Lung microvascular endothelial cell (primary cell): ENCODE results near the gene SH3PXD2B. TPM values are rescaled to one million over a fixed set of nuclear protein-coding genes. Genes with fewer than 3 reads are reported as not detected.
"Not testable (repeated sequence)": the region's sequence is repeated elsewhere in the genome, so short reads cannot be mapped to it uniquely, and the experiment has no call there.

Experiments used
- DNase-seq, 2 donors: peaks; one replicate each; pipeline versions ENCODE4 v3.0.0 to v3.0.0-alpha.2; 2010; ENCODE audit warnings: low read depth in 2 of 2
- total RNA-seq: library from RNA; depleted of rRNA; stranded (reverse); fragments of >200 nt; gene quantifications from 2 replicates; pipeline ENCODE4 v1.2.1, GENCODE V29; 2014

SH3PXD2B gene
- total RNA-seq, 1 donor from 2014 or later, result 13.5 TPM

DNA sequence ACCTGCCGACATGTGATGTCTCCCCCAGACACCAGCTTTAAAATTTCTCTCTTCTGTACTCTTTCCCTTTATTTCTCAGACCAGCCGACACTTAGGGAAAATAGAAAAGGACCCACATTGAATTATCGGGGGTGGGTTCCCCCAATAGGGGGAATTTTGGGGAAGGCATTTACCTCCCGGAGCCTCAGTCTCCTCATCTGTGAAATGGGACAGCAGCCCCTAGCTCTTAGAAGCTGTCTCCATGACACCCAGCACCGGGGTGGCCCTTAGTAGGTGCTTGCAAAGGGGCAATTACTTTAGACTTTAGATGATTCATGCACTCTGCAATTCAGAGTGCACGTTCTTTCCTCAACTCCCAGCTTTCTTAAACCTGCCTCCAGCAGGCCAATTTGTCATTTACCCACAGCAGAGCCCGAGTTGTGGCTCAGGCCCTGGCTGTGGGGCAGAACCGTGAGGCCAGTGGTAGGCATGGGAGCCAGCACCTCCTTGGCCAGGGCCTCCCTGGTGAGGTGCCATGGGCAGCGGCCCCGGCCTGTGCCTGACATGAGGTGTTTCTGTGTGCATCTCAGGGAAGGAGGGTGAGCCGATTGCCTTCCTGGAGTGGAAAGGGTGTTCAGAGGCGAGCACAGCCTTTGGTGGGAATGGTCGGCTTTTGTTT is 51.7 kb downstream of the SH3PXD2B start:
- no peak for DNase-seq

DNA sequence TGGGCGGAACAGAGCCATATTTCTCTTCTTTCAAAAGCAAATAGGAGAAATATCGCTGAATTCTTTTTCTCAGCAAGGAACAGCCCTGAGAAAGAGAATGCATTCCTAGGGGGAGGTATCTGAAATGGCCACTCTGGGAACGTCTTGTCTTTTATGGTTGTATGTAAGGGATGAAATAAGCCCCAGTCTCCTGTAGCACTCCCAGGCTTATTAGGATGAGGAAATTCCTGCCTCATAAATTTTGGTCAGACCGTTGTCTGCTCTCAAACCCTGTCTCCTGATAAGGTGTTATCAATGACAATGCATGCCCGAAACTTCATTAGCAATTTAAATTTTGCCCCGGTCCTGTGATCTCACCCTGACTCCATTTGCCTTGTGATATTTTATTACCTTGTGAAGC is 52.3 kb downstream of the SH3PXD2B start:
- not testable (repeated sequence) for DNase-seq

DNA sequence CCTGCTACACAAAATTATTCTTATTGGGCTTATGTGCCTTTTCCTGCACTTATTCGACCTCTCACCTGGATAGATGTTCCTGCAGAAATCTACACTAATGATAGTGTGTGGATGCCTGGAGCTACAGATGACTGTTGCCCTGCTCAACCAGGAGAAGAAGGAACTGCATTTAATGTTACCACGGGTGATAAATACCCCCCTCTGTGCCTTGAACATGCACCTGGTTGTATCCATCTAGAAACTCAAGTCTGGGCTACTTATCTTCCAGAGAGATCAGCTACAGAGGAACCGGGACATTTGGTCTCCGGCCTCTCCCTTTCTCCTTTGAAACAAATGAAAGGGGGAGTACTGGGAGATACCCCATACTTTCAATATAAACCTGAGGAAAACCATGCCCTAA is 54.5 kb downstream of the SH3PXD2B start:
- no peak for DNase-seq

DNA sequence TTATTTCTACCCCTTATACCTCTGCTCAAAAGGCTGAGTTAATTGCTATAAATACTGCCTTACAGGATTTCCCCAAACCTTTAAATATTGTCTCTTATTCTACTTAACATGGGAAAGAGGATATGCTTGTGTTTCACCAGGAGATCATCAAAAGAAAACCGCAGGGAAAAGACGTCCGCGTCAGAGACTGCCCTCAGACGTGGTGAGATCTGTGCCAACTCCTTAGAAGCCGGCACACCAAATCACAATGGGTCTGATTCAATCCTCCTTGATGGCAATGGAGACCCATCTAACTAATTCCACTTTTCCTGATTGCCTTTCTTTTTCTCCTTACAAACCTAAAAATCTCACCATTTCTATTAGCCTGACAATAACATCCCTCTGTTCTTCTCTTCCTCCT is 55.0 kb downstream of the SH3PXD2B start:
- DNase-seq, result no peak

DNA sequence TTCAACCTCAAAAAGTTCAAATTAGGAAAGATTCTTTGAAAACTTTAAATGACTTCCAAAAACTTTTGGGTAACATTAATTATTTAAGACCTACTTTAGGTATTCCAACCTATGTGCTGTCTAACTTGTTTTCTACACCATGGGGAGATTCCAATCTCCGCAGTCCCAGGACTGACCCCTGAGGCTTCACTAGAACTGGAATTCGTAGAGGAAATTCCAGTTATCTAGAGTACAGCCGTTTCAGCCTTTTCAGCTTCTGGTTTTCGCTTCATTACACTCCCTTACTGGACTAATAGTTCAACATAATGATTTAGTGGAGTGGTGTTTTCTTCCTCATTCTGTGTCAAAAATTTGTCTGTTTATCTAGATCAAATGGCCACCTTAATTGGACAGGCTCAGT is 55.7 kb downstream of the SH3PXD2B start:
- not testable (repeated sequence) for DNase-seq

DNA sequence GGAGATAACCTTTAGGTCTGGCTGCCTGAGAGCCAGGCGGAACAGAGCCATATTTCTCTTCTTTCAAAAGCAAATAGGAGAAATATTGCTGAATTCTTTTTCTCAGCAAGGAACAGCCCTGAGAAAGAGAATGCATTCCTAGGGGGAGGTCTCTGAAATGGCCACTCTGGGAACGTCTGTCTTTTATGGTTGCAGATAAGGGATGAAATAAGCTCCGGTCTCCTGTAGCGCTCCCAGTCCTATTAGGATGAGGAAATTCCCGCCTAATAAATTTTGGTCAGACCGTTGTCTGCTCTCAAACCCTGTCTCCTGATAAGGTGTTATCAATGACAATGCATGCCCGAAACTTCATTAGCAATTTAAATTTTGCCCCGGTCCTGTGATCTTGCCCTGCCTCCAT is 57.3 kb downstream of the SH3PXD2B start:
- not testable (repeated sequence) for DNase-seq

DNA sequence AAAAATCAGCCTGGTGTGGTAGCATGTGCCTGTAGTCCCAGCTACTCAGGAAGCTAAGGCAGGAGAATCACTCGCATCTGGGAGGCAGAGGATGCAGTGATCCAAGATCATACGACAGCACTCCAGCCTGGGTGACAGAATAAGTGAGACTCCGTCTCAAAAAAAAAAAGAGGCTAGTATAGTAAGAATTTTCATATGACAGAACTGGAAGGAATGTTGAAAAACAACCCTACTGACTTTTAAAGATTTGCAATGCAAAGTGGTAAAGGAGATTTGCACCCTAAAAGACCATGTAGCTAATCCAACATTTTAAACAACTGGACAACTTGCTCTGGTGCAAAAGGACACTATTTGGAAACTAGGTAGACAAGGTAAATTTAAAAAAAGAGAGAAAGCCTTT is 58.1 kb downstream of the SH3PXD2B start:
- no peak for DNase-seq

DNA sequence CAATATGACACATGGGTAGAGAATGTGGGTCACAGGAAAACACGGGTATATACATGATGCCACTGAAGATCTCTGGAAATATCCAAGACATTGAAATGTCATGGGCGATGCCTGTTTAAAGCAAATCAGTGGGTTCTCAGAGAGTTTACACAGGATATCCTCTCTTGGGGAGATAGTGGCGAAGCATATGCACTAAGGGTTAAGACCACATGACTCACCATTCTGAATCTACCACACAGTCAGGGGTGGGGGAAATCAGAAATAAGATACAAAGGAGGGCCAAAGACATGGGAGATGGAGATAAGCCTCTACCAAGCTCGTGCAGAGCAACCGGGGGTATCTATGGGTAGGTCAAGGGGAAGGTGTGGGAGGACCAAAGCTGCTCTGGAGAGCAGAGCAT is 58.8 kb downstream of the SH3PXD2B start:
- peak in 1 of 2 donors; percentile 78 for DNase-seq

DNA sequence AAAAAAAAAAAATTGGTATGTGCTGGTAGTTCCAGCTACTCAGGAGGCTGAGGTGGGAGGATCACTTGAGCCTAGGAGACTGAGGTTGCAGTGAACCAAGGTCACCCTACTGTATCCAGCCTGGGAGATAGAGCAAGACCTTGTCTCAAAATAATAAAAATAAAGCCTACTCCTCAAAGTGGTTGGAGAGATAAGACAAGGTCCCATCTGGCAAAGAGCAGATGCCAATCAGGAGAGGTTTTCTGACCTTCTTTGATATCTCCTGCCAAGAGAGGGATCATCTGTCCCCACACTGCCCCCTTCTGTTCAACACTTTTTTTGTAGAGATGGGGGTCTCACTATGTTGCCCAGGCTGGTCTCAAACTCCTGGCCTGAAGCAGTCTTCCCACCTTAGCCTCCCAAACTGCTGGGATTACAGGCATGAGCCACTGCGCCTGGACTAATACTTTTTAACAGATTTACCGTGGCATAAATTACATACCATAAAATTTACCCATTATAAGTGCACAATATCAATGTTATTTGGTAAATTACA is 64.7 kb downstream of the SH3PXD2B start:
- no peak for DNase-seq

DNA sequence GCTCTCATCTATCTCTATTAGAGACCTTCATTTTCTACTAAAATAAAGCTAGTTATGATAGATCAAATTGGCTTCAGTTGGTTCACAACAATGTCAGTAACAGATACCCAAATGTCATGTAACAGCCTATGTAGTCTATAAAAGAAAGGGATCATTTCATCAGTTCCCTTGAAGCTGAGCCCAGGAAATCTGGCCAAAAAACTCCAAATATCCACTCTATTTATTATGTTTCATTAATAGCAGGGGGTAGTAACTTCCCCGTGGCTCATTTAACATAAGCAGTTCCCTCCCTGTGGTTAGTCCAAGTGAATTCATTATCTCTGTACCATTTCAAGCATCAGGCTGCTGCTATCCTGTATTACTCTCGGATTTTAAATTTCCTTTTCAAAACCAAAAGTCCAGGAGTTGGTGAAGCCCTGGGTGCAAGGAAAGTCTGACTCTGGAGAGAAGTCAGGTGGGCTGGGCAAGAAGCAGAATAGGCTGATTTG is 66.0 kb downstream of the SH3PXD2B start:
- no peak for DNase-seq

DNA sequence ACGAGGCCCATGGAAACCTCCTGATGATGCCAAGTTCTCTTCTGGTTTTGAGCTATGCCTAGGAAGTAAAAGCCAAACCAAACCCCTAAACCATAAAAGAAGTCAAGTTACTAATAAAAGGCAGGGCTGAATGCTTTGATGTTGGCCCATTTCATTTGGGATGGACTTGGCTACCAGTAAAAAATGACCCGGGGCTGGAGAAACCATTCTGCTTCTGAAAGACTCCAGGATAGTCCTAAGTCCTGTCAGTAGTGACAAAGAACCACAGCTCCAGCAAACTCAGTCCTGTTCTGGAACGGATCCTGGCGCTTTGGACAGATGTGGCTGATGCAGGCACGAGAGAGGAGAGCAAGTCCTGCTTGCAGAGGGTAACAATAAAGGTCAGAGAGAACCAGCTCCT is 68.6 kb downstream of the SH3PXD2B start:
- DNase-seq, result peak in 1 of 2 donors; percentile 36

DNA sequence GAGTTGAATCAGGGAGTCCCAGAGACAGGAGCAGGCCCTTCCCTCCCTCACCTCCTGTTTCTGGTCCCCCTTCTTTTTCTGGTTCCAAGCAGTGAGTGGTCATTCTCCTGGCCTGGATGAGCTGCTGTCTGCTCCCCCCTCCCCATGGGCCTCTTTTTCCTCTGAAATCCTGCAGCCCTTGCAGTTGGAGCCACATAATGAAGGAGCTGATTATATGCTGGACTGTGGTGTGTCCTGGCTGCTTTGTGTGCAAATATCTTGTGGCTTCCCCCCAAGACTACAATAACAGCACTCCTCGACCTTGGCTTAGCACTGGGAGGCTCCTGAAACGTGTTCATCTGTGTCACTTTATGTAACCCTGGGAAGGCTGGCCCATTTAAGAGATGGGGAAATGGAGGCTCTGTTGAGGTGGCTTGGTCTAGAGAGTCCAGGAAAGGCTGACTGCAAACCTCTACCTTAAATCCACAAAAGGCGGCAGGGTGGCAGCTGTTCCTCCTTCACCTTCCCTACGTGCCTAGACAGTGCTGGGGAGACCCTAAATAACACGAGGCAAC is 69.2 kb downstream of the SH3PXD2B start:
- DNase-seq, result no peak

DNA sequence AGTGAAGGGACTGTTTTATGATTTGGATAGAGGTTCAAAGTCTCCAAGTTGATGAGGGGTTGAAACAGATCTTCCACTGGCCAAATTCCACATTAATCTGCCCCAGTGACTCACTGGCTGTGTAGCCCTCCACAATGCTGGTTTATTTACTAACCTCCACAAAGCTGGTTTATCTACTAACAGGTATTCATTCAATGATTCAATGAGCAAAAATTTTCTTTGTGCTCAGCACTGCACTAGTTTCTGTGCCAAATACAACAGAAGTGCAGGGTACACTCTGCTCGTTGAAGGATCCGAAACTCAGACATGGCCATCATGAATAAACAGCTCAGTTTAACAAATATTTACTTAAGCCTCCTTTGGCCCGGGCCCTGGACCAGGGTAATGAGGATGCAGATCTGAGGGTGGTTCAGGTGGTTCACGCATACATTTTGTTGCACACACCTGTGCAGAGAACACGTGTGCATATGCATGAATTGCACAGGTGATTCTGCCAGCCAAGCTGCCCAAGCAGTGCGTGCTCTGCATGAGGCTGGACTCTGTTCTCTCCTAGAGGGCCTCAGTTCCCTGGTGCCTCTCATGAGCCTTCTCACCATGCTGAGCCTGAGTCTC is 71.0 kb downstream of the SH3PXD2B start:
- peak in 1 of 2 donors; percentile 44 for DNase-seq

DNA sequence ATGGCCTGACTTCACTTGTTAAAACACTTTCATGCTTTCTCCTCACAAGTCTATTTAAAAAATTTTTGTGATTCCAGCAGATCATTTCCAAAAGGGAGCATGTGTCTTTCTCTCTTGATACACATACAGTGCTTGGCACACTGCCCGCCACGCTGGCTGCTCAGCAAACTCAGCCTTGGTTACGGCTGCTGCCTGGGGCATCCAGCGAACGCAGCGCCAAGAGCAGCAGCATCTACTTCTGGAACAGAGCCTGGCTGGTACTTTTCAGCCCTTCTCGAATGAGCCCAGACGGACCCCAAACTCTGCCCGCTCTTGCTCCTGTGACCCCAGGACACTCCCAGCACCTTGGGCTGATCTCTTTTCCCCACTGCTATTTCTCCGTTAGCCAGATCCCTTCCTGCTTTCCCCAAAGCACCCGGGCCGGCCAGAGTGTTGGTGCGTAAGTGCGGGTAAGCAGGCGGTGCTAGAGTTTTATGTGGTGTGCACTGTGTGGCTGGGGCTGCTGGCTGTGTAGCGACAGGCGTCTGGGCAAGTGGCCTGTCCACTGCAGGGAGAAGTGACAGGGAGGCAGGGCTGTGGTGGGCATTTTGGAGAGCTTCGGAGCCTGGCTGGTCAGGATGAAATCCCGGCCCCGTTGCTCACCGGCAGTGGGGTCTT is 73.2 kb downstream of the SH3PXD2B start:
- DNase-seq, result no peak

DNA sequence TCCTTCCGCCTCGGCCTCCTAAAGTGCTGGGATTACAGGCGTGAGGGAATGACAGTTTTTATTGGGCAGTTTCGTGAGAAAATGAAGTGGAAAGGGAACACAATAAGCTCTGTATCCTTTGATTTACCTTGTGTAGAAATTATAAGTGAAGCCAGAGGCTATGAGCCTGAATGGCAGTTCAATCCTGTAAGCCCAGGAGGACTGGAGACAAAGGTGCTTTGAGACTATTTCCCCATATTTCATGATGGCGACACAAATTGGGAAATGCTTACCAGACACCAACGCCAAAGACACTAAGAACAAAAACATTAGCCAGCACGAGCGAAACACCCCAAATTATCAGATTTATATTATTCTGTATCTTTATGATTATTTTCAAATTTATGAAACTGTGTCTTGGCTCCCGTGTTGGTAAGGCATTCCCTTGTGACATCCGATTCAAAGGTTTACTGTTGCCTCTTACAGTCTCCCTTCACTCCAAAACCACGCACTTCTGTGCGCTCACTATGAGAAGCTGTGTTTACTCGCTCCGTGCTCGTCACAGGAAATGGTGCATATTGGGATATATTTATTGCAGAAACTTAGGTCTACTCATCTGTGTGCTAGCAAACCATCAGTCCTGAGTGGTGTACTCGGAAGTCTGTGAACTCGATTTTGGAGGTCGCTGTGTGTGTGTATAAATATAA is 73.9 kb downstream of the SH3PXD2B start:
- DNase-seq, result no peak

DNA sequence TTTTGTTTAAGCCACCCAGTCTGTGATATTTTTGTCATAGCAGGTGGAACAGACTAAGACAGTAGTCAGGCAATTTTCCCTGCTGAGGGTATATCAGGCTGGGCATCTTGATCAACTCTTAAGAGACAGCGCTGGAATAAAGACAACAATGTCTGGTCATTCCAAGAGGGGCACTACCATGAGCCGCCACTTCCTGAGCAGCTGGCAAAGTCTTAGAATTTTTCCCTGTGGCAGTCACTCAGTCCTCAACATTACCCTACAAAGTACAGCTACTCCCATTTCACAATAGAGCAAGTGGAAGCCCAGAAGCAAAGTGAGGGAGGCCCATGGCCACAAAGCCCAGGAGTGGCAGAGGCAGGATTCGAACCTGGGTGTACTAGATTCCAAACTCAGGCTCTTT is 74.8 kb downstream of the SH3PXD2B start:
- no peak for DNase-seq

DNA sequence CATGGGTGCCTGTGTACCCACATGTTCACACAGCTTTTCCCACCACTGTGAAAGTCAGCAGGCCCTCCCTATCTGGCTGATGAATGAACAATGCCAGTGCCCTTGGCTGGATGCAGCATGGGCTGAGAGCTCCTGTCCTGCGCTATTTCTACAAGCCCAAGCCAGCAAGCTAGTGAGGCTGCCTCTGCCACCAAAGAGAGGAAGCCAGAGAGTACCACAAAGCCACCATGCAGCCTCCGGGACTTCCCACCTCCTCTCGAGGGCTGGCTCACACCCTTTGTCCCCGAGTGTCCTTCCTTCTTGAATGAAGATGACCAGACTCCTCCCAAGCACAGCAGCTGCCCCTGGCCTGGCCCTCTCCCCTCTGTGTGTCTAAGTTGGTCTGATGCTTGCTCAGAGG is 76.5 kb downstream of the SH3PXD2B start:
- DNase-seq, result no peak

DNA sequence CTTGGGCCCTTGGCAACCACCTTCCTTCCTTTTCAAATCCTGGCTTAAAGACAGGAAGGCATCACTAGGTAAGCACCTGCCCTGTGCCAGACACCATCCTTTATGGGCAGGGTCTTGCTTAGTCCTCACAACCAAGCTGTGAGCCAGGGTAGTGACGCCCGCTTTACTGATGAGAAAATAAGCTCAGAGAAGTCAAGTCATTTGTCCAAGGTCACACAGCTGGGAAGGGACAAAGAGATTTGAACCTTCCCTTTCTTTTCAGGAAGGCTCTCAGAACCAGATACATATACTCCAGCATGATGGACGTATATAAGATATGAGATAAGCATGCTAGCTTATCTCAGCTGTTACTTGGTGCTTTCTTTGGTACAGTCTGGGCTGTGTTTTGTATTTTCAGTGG is 76.9 kb downstream of the SH3PXD2B start:
- no peak for DNase-seq

DNA sequence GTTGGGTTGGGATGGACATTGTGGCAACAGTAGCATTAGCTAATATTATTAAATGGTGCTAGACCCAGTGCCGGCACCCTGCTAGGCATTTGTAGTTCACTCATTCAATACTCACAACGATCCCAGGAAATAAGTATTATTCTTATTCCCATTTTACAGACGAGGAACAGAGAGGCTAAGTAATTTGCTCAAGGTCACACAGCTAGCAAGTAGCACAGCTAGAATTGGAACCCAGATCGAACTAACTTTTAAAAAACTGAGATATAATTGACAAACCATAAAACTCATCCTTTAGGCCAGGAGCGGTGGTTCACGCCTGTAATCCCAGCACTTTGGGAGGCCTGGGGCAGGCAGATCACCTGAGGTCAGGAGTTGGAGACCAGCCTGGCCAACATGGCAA is 79.5 kb downstream of the SH3PXD2B start:
- no peak for DNase-seq

DNA sequence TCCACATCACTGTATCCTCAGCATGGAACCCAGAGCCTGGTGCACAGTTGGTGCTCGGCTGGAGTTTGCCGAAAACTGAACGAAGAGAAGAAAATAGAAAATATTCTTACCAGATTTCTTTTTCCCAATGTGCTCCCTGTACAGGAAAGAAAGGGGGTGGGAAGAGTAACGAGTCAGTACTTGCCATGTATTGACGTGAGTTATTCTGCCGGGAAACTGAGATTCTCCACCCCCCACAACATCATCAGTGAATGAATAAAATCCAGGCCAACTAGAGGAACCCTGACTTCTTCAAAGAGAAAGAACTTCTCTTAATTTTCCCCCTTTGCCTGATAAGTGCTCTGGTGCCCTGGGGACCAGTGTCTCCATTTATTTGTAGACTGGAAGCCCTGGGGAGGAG is 80.6 kb downstream of the SH3PXD2B start:
- no peak for DNase-seq

DNA sequence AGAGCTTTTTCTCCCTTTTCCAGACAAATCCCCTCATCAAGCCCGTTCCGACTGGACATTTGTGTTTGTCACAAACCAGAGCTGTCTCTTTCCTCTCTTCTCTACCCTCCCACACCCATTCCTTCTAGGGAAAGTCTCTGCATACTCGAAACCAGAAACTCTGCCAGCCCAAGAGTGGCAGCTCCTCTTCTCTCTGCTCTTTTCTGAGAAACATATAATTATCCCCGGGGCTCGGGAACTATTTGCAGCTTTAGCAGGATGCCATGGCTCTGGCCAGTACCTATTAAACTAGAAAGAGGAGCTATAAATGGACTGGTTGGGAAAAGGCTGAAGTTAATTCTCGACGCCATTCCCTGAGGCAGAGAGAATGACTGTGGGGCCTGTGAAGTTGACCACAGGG is 82.6 kb downstream of the SH3PXD2B start:
- no peak for DNase-seq
